Glomerular visceral epithelial cell (primary cell): ENCODE measurements around the gene TOGARAM2.
A peak's percentile ranks its signal among the peaks of the same experiment; 100 is the strongest.

ENCODE experiments used
- DNase-seq: peaks from one replicate; pipeline ENCODE4 v3.0.0-alpha.2; 2016; ENCODE audit errors: extremely low spot score

Gene TOGARAM2

DNA sequence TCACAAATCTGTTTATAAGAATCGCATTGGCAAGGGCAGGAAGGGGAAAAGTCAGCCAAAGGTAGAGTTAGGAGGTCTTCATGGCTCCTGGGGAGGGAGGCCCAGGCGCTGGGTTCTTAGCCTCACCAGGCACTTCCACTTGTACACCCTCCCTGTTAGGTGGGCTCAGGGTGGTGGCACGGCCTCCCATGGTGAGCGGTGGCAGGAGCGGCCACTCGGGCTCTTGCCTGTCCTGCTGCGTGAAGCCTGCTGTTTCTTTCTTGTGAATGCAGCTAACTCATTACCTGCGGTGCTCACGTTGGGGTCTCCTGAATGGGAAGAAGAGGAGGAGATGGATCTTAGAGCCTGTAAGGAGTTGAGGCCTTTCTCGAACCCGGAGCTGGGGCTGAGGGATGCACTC lies 40.8 kb downstream of the TOGARAM2 start:
- DNase-seq = no peak

DNA sequence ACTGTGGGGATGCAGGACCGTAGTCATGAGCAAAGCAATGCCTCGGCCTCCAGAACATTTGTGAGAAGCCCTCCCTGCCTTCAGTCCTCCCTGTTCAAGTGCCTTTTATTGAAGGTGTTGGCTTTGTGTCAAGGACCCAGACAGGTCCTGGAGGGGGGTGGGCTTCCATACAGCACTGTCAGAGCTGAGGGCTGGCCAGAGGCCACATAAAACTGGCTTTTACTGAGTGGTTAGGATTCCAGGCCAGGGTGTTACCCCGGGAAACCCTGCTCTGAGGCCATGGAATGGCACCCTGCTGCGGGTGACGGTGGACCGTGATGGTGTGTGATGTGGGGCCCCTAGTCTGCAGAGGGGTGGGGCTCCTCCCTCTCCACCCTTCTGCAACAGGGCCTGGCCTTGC lies 41.6 kb downstream of the TOGARAM2 start:
- no peak for DNase-seq

DNA sequence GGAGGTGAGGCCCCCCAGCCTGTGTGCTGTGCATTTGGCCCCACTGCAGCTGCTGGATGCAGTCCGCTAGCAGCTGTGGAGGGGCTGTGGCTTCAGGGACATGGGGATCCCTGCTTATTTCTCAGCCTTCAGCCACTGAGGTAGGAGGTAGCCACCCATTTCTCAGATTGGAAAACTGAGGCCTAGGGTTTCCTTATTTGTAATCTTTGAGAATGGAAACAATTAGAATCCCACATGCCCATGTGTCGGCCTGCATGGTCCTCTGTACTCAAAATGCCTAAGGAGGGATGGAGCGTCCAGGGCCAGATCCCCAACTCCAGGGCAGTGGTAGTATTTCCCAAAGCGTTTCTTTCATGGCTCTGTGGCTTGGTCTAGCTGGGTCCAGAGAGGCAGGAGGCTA lies 42.1 kb downstream of the TOGARAM2 start:
- no peak for DNase-seq

DNA sequence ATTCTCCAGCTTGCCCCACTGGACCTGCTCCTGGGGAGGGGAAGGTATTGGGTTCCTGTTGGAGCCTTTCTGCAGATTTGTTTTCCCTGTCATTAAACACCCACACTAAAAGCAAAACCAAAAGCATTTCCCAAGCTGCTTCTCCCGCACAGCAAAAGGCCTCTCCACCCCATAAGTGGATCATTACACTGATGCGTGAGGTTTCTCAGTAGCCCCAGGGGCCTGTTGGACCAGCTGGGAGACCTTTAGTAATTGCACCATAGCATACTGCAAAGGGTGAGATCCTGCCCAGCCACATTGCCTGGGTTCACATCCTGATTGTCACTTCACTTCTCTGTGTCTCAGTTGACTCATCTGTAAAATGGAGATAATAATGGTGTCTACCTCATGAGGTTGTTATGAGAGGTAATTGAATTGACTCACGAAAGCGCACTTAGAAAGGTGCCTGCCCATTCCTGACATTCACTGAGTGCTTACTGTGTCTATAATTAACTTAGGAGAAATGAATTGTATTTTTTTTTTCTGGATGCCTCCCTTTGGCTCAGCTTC lies 43.9 kb downstream of the TOGARAM2 start:
- DNase-seq = no peak

DNA sequence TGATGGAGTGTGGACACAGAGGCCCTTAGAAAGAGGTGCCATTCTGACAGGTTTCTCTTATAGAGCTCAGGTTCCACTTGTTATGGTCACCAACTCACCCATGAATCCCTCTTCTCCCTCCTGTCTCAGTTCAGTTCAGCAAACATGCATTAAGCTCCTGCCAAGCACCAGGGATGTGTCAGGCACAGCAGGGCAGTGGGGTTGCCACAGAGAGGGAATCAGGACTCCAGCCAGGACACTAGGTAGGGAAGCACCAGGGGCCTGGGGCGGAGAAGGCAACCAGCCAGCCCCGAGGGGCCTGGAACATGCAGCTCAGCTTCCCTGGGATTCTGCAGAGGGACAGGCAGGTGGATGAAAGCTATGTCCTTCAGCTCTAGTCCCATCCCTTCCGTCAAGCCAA lies 44.6 kb downstream of the TOGARAM2 start:
- no peak for DNase-seq

DNA sequence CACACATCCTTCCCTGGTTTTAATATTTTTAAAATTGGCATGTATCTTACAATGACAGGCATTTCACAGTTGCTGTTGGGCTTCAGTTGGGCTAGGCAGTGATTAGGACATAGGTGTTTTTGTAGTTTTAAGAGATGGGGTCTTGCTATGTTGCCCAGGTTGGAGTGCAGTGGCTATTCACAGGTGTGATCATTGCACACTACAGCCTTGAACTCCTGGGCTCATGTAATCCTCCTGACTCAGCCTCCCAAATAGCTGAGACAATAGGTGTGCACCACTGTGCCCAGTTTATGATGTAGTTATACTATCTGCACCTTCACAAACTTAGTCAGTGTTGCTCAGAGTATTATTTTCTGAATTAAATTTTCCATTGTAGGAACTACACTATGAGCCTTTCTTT lies 49.9 kb downstream of the TOGARAM2 start:
- no peak for DNase-seq

DNA sequence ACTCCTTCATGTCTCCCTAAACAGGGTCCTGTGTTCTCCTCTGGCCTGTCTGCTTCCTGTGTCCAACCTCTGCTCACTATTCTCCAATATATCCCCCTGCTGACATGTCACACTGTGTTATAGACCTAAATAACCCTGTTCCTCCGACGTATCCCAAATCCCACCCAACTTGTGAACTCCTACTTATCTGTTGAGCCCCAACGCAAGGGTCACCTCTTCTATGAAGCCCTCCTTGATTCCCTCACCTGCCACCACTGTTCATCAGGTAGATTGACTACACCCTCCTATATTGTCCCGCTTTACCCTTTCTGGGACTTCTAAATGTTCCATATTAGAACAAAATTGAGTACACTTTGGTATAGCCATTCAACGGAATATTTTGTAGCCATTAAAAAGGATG lies 51.1 kb downstream of the TOGARAM2 start:
- no peak for DNase-seq

DNA sequence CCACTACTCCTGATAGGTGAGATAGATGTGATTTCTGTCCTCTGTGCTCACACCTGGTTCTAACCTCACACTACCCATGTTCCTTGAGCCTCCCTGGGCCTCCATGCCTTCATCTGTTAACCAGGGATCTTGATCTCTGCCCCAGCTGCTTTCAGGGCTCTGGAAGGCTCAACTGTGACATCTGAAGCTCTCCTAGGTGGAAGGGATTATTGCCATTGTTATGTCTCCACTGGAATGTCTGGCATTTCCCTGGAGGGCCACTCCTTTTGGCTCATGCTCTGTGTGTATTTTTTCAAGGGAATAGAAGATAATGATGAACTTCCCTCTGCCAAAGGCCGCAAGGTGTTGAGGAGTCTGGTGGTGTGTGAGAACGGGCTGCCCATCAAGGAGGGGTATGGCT lies 52.1 kb downstream of the TOGARAM2 start:
- DNase-seq = peak; percentile 20

DNA sequence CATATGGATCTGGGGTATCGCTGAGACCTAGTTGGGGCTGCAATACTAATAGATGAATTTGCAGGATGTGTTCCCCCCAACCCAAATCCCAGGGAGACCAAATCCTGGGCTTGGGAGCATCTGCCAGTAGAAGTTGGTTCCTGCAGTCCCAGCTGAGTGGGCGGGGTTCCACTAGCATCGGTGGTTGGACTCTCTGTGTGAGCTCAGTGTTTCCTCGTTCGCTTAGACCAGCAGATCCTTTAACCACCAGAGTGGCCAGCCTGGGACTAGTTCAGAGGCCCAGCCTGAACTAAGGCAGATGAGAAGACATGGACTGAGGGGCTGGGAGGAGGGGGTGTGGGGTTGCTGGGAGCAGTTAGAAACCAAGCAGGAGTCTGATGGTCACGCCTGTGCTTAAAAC lies 52.6 kb downstream of the TOGARAM2 start:
- no peak for DNase-seq

DNA sequence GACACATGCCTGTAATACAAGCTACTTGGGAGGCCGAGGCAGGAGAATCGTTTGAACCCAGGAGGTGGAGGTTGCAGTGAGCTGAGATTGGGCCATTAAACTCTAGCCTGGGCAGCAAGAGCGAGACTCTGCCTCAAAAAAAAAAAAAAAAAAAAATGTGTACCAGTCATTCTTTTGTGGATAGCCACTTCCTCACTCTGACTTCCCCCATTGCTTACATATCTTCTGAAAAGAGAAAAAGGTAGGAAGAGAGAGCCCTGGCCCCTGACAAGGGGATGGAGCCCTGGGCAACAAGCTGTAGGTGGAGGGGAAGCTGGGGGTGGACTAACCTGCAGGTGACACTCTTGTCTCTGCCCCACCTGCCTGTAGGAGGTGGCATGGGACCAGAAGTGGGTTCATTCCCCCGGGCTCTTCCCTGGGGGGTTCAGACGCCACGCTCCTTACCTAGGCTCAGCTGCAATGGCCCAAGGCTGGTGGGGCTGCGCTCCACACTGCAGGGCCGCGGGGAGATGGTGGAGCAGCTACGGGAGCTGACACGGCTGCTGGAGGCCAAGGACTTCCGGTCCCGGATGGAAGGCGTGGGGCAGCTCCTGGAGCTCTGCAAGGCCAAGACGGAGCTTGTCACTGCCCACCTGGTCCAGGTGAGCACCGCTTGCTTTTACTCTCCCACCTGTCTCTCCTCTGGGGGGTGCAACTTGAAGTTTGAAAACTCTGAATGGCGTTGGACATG lies 54.1 kb downstream of the TOGARAM2 start:
- no peak for DNase-seq

DNA sequence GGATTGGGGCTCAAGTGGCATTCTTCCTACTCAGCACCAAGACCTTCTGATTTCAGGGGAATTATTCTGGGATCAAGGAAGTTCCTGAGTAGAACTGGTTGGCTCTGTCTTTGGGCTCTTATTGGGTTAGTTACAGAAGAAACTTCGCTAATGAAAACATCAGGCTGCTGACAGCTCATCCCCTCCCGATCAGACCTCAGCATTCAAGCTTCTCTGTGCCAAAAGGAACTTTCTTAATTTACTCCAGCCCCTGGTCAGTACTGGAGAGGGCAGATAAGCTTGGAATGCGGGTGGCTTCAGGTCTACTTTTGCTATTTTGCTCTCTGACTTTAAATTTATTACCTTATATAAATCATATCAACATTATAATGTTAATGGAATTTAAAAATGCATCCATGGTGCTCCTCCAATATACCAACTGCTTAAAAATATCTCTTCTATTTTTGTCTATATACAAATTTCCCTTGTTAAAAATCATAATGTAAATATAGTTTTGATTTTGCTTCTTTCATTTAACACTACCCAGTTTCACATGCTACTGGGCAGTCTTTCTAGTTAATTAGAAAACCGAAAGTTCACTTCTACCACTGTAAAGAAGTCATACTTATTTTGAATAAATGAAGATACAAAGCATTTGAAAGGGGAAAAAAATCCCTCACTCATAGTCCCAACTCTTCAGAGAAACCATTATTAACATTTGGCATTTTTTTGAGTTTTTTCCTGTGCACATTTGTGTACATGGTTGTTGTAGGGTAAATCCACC lies 58.8 kb downstream of the TOGARAM2 start:
- DNase-seq = no peak

DNA sequence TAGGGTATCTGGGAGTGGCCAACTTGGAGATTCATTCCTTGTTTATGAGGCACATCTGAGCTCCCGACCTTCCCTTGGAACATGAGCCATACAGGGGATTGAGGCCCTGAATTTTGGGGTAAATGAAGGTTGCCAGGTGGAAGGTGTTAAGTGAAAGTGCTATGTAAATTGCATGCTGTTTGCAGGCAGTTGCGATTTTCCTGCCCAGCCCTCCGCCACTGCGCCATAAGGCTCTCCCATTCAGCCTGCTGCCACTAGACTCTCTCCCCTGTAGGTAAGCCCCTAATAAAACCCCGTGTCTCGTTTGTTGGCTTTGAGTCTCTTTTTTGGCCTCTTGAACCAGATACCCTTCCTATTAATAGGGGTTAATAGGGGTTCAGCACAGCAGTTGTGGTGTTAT lies 59.5 kb downstream of the TOGARAM2 start:
- DNase-seq = no peak

DNA sequence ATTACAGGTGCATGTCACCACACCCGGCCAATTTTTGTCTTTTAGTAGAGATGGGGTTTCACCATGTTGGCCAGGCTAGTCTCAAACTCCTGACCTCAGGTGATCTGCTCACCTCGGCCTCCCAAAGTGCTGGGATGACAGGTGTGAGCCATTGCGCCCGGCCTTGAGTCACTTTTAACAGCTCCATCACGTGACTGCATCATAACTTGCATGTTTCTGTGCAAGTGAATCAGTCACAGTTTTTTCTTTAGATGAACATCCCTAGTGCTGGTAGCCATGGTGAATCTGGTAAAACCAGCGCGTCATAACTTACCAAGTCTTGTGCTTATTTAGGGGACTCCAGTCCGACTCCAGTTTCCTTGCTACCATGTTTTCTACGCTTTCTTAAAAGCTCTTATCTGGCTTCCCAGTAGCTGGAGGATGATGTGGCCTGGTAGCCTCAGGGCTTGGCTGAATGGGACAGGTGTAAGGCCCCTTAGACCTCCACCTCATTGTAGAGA lies 60.1 kb downstream of the TOGARAM2 start:
- no peak for DNase-seq

DNA sequence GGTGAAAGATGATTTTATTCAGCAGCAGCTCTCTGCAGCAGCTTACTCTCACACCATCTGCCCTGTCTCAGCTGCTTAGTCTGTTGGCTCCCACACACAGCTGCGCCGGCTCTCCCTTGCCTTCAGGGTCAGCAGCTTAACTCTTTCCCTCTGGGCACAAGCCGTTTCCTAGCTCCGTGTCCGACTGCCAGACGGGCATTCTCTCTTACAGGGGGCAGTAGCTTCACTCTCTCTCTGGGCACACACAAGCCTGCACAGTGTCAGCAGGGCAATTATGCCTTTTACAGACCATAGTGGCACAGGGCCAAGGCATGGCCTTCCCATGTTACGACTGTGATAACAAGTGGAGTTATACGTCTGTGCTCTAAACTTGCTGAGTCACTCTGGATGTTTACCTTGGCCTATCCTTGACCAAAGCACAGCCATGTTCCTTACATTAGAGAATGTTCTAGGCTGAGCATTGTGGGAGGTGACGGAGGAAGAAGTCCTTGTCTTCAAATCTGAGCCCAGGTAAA lies 61.5 kb downstream of the TOGARAM2 start:
- DNase-seq = no peak

DNA sequence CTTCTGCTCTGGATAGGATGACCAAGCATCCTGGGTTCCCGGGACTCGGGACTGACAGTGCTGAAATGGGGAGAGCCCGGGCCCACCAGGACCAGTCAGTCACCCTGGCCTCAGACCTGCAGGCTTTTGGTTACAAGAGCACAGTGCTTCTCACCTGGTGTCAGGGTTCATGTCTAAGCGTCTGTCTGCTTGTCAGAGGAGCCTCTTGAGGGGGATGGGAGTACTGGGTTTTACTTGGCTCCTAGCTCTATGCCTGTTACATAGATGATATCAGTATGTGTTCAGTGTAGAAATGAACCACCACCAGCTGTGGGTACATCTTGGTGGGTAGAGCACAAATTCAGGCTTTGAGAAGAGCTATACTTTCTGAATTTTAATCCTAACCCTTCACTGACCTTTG lies 63.4 kb downstream of the TOGARAM2 start:
- DNase-seq = no peak

DNA sequence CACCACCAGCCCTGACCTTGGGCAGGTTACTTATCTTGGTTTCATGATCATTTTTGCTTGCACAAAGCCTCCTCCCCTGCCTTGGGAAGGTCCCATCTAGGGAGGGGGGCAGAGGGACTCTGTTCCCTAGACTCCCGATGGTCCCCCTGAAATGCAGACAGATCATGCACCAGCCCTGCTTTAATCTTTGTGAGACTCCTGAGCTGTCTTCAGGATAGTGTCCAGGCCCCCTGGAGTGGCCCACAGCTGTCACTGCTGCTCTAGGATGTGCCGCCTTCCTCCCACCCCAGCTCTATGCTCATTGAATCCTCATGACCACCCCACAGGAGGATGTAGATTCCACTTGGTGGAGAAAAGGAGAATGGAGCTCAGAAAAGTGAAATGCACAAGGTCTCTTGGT lies 65.2 kb downstream of the TOGARAM2 start:
- no peak for DNase-seq

DNA sequence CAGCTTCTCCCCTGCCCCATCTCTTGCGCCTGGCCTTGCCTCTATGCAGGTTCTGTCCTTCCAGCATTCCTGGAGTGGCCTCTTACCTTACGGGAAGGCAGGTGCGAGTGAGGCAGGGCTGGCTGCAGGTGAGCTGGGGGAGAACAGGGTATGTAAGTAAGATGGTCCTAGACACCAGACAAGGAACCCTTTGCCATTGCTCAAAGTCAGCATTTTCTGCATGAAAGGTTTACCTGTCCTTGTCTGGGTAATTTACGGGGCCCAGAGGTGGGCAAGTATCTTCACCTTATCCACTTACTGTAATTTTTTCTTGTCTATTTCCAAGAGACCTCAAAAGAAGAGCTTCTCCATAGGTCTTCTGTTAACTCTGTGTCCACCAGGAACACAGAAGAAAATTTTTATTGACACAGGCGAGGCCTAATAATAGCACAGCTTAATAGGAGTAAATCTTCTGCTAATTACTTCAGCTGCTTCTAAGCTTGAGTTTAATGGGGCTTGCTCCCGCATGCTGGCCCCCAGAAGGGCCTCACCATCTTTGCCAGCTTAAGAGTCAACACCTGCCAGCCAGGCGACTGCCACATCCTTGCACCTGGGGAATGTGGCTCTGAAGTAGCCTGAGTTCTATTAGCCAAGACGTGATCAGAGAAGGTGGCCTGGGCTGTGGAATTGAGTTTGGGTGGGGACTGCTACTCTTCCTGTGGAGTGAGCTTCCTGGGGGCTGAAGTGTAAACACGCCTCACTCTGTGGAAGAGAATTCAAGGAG lies 66.2 kb downstream of the TOGARAM2 start:
- no peak for DNase-seq

DNA sequence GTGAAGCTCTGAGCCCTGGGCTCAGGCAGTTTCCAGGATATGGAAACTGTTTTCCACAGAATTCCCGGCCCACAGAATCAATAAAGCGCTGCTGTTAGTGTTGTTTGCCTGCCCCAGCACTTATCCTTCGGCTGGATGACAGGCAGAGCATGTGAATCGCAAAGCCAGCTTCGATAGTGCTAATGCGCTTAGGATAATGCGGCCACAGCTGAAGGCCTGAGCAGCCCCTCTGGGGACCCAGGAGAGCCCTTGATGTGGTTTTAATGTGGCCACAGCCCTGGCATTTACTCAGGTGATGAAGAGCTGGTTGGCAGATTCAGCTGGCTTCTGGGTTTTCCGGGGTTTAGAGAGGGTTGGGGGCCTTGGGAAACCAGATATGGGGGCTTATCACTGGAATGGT lies 69.5 kb downstream of the TOGARAM2 start:
- DNase-seq = no peak

DNA sequence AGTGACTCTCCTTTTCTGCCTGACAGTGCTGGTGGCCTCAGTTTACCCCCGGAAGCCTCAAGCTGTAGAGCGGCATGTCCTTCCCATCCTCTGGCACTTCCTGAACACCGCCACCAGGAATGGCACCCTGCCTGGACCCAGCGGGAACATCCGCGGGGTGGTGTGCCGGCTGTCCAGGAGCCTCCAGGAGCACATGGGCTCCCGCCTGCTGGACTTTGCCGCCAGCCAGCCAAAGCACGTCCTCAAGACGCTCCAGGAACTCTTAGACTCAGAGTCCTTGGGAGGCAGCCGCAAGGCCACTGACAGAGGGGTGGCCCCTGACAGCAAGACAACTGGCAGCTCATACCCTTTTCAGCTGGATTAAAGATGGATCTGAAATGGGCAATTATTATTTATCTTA lies 70.6 kb downstream of the TOGARAM2 start:
- no peak for DNase-seq

DNA sequence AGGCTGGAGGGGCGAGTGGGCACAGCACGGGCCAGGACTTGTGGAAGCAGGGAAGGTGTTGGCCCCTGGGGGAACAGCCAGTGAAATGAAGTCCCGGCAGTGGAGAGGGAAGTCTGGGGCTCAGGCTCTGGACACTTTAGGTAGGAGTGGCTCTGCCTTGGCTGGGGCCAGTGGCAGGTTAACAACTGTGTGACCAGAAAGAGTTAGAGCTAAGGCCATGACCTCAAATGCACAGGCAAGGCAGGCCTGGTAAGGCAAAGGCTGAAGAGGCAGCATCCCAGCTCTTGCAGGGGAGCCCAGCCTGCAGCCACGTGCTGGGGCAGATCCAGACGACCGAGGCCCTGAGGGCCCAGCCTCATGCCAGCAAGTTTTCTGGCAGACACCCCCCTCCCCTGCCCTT lies 71.7 kb downstream of the TOGARAM2 start:
- DNase-seq = no peak

DNA sequence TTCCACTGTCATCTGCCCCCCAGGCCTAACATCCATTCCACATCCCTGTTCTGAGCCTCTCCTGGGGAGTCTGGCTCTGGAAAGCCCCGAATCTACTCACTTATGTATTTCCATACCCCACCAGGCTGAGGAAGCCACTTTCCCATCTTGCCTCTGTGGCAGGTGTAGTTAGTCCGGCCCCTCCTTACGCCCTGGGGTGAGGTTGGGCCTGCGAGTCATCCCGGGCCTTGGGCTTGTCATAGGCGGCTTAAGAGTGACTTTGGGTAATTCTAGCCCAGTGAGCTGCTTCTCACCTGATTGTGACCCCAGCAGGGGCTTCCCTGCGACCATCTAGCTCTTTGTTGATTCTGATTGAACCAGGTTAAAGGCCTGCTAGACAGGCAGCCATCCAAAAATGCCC lies 72.1 kb downstream of the TOGARAM2 start:
- peak; percentile 3 for DNase-seq
